ENCODE measurements around the gene HFM1. TPM values are rescaled to one million over a fixed set of nuclear protein-coding genes. Genes with fewer than 3 reads are reported as not detected.

HFM1 gene
- total RNA-seq, 1 donor from 2014 or later = 0.17 TPM

- TF ChIP-seq CTCF (conservative IDR thresholded peaks at IDR 0.05; ENCODE audit: low read depth, low read length) = no peak
- H3K4me3 ChIP-seq (ENCODE audit: low read depth, low read length) = no peak overlapping the region
- DNase-seq (ENCODE audit: low read depth) = no peak
These were observed 159.9 kb downstream of the HFM1 start for GRCh38 chr1:91244737-91245136.

GRCh38 chr1:91243171-91243570 is 161.5 kb downstream of the HFM1 start:
- no peak for DNase-seq (ENCODE audit: low read depth)
- no peak for TF ChIP-seq CTCF (conservative IDR thresholded peaks at IDR 0.05; ENCODE audit: low read depth, low read length)
- no peak overlapping the region for H3K4me3 ChIP-seq (ENCODE audit: low read depth, low read length)

- H3K4me3 ChIP-seq (ENCODE audit: low read depth, low read length) = no peak overlapping the region
- TF ChIP-seq CTCF (conservative IDR thresholded peaks at IDR 0.05; ENCODE audit: low read depth, low read length) = no peak
- DNase-seq (ENCODE audit: low read depth) = no peak
These were observed 170.5 kb downstream of the HFM1 start for GRCh38 chr1:91234181-91234580.

DNA sequence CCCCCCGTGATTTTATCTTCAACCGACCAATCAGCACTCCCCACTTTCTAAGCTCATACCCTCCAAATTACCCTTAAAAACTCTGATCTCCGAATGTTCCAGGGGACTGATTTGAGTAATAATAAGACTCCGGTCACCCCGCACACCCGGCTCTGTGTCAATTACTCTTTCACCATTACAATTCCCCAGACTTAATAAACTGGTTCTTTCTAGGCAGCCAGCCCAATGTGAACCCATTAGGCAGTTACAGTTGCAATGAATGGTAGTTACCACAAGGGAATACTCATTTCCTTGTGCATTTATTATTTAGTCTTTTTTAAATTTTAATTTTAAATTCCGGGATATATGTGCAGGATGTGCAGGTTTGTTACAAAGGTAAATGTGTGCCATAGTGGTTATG is 177.9 kb downstream of the HFM1 start:
- TF ChIP-seq CTCF (conservative IDR thresholded peaks at IDR 0.05; ENCODE audit: low read depth, low read length) = no peak
- no peak for DNase-seq (ENCODE audit: low read depth)
- H3K4me3 ChIP-seq (ENCODE audit: low read depth, low read length) = no peak overlapping the region

DNA sequence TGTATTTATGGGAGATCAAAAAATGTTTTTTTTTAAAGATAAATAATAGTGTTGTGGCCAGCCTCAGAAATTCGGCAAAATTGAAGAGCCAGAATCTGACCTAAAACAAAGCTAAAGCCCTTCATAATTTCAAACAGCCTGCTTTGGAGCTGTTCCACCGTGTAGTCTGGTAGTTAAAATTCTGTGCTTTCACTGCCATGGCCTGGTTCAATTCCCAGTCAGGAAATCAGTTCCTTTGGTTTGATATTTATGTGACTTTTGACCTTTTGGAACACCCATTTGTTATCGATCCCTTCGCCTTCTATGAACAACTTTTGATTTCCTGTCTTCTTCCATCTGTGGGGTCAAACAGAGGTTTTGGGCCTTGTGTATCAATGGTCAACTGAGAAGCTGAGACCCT is 179.8 kb downstream of the HFM1 start:
- DNase-seq (ENCODE audit: low read depth) = no peak
- H3K4me3 ChIP-seq (ENCODE audit: low read depth, low read length) = no peak overlapping the region
- no peak for TF ChIP-seq CTCF (conservative IDR thresholded peaks at IDR 0.05; ENCODE audit: low read depth, low read length)

DNA sequence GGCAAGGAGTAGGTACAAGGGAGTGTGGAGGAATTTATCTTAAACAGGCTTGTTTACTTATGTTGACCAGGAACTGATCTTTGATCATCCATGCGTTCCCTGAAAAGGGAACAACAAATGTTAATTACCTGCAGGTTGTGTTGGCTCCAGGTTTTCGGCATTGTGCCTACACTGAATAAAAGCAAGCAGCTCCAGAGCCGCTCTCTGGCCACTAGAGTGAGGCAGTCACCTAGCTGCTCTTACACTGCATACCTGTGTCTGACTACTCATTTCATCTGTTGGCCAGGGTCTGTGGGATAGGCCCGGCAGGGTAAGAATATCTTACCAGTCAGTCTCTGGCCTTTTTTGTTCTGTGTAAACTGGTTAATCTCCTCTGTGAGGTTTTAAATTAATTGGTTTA is 183.6 kb downstream of the HFM1 start:
- no peak for TF ChIP-seq CTCF (conservative IDR thresholded peaks at IDR 0.05; ENCODE audit: low read depth, low read length)
- DNase-seq (ENCODE audit: low read depth) = no peak

DNA sequence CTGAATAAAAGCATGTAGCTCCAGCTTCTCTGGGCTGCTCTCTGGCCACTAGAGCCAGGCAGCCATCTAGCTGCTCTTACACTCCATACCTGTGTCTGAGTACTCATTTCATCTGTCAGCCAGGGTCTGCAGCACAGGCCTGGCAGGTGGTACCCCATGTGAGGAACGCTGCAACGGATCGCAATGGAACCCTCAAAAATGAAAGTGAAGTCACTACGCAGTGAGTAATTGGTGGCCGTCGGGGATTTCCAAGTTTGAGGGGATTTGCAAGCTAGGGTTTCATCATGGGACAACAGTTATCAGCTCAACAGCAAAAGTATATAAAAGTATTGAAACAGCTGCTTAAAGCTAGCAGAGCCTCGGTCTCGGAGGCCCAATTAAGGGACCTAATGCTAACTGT is 186.7 kb downstream of the HFM1 start:
- no peak for DNase-seq (ENCODE audit: low read depth)
- no peak for TF ChIP-seq CTCF (conservative IDR thresholded peaks at IDR 0.05; ENCODE audit: low read depth, low read length)
- H3K4me3 ChIP-seq (ENCODE audit: low read depth, low read length) = no peak overlapping the region

More for the DNA sequence above, 183.6 kb downstream of the HFM1 start:
- H3K4me3 ChIP-seq (ENCODE audit: low read depth, low read length) = no peak overlapping the region

Other genes with a start within 250 kb of the HFM1 start
- 12.3 and 12.4 TPM in 2 replicates for gene CDC7, start 96.0 kb upstream of the HFM1 start, total RNA-seq

Measured in epithelial cell of proximal tubule (primary cell).